Neuron (in vitro differentiated cells): Measurements from ENCODE around the gene CLN5.
"Not testable (repeated sequence)": the region's sequence is repeated elsewhere in the genome, so short reads cannot be mapped to it uniquely, and the experiment has no call there.

ENCODE experiments used
- H2AFZ ChIP-seq: one replicate; pipeline ENCODE4 v1.6.1; 2013; ENCODE audit warnings: low read depth, mild to moderate bottlenecking, inconsistent platforms, low read length, moderate library complexity
- H3K27me3 ChIP-seq: one replicate; pipeline ENCODE4 v1.6.1; 2013; ENCODE audit warnings: low read length; ENCODE audit not compliant: insufficient read depth
- H3K36me3 ChIP-seq: one replicate; pipeline ENCODE4 v1.6.1; 2013; ENCODE audit warnings: low read length; ENCODE audit not compliant: insufficient read depth
- H3K4me1 ChIP-seq: one replicate; pipeline ENCODE4 v1.6.1; 2013; ENCODE audit warnings: low read length; ENCODE audit not compliant: insufficient read depth
- H3K4me3 ChIP-seq: 2 replicates; pipeline ENCODE4 v1.5.1; 2013; ENCODE audit warnings: mild to moderate bottlenecking, low read length, moderate library complexity
- H3K9me3 ChIP-seq: one replicate; pipeline ENCODE4 v1.6.1; 2013; ENCODE audit warnings: low read length

CLN5 gene

DNA sequence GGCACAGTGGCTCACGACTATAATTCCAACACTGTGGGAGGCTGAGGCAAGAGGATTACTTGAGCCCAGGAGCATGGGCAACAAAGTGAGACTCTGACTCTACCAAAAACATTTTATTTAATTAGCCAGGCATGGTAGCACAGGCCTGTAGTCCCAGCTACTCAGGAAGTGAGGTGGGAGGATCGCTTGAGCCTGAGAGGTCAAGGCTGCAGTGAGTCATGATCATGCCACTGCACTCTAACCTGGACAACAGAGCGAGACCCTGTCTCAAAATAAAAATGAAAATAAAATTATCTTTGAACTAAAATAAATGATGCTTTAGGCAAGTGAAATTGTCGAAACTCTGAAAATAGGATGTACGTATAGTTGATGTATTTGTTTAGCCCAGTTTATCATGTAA is 8.2 kb upstream of the CLN5 start:
- peaks cover 15% of the 10 kb centered on the region for H3K27me3 ChIP-seq
- no peaks in the 10 kb centered on the region for H3K9me3 ChIP-seq
- H3K4me3 ChIP-seq = no peak overlapping the region
- no peak overlapping the region for H2AFZ ChIP-seq
- no peaks in the 10 kb centered on the region for H3K4me1 ChIP-seq
- H3K36me3 ChIP-seq = no peaks in the 10 kb centered on the region

- Histone ChIP-seq H3K36me3 (peaks cover 12% of the 10 kb centered on the region), H3K27me3 (peaks cover 3% of the 10 kb centered on the region), H3K4me3 (peak overlapping the region; percentile 91), H2AFZ (peak overlapping the region; percentile 81), H3K9me3 (no peaks in the 10 kb centered on the region), H3K4me1 (peaks cover 18% of the 10 kb centered on the region)
Observed at GRCh38 chr13:76991432-76991795, 467 bp upstream of the CLN5 start.

- no peaks in the 10 kb centered on the region for H3K9me3 ChIP-seq
- peak overlapping the region; percentile 81 for H2AFZ ChIP-seq
- H3K27me3 ChIP-seq = no peaks in the 10 kb centered on the region
Observed at GRCh38 chr13:76992548-76993001, 694 bp downstream of the CLN5 start.

DNA sequence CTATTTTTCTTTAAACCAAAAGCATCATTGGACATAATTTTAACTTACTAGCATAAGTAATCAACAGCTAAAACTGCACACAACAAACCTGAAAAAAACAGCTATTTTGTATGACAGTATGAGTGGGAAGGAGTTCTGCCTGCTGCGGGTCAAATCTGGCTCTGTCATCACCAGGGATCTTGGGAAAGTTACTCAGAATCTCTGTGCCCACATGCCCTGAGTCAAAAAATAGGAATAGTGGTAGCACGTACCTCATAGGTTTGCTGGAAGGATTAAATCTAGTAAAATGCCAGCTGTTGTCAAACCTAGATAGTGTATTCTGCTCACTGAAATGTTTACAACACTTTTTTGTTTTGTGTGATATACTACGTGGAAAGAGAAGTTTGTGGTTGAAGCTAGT is 1.1 kb downstream of the CLN5 start:
- no peaks in the 10 kb centered on the region for H3K9me3 ChIP-seq
- peak overlapping the region; percentile 81 for H2AFZ ChIP-seq
- peaks cover 24% of the 10 kb centered on the region for H3K36me3 ChIP-seq
- H3K4me3 ChIP-seq = peak overlapping the region; percentile 91
- H3K4me1 ChIP-seq = peaks cover 18% of the 10 kb centered on the region
- no peaks in the 10 kb centered on the region for H3K27me3 ChIP-seq

More at GRCh38 chr13:76992548-76993001, 694 bp downstream of the CLN5 start:
- H3K4me3 ChIP-seq = peak overlapping the region; percentile 91
- H3K4me1 ChIP-seq = peaks cover 18% of the 10 kb centered on the region
- peaks cover 19% of the 10 kb centered on the region for H3K36me3 ChIP-seq

GRCh38 chr13:76993473-76993872 is 1.6 kb downstream of the CLN5 start:
- Histone ChIP-seq H3K9me3 (no peaks in the 10 kb centered on the region), H2AFZ (no peak overlapping the region), H3K27me3 (no peaks in the 10 kb centered on the region), H3K36me3 (peaks cover 28% of the 10 kb centered on the region), H3K4me3 (peak overlapping the region; percentile 91), H3K4me1 (peaks cover 18% of the 10 kb centered on the region)

DNA sequence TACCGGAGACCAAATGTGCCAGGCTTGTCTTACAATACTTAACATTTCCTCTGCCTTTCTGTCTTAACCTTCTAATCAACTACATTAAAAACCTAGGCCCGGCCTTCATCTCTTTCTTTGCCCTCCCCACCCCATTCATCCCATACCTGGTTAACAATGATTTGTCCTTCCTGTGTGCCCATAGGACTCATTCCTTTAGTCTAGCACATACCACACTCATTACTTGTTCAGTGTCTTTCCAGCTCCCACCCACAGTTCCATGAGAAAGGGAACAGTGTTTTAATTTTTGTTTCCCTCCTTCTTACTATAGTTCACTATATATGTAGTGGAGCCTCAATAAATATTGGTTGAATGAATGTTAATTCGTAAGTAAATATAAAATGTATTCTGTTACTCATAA is 2.4 kb downstream of the CLN5 start:
- Histone ChIP-seq H3K4me1 (peaks cover 18% of the 10 kb centered on the region), H3K4me3 (no peak overlapping the region), H2AFZ (no peak overlapping the region), H3K9me3 (no peaks in the 10 kb centered on the region), H3K27me3 (no peaks in the 10 kb centered on the region), H3K36me3 (peaks cover 36% of the 10 kb centered on the region)

GRCh38 chr13:77000475-77000874 is 8.6 kb downstream of the CLN5 start:
- Histone ChIP-seq H3K4me3 (no peak overlapping the region), H3K9me3 (no peaks in the 10 kb centered on the region), H3K27me3 (no peaks in the 10 kb centered on the region), H2AFZ (no peak overlapping the region), H3K36me3 (peaks cover 74% of the 10 kb centered on the region), H3K4me1 (no peaks in the 10 kb centered on the region)

GRCh38 chr13:77001540-77001939 is 9.7 kb downstream of the CLN5 start:
- Histone ChIP-seq H3K9me3 (no peaks in the 10 kb centered on the region), H3K27me3 (no peaks in the 10 kb centered on the region), H3K36me3 (peaks cover 64% of the 10 kb centered on the region), H2AFZ (no peak overlapping the region), H3K4me1 (no peaks in the 10 kb centered on the region), H3K4me3 (no peak overlapping the region)

DNA sequence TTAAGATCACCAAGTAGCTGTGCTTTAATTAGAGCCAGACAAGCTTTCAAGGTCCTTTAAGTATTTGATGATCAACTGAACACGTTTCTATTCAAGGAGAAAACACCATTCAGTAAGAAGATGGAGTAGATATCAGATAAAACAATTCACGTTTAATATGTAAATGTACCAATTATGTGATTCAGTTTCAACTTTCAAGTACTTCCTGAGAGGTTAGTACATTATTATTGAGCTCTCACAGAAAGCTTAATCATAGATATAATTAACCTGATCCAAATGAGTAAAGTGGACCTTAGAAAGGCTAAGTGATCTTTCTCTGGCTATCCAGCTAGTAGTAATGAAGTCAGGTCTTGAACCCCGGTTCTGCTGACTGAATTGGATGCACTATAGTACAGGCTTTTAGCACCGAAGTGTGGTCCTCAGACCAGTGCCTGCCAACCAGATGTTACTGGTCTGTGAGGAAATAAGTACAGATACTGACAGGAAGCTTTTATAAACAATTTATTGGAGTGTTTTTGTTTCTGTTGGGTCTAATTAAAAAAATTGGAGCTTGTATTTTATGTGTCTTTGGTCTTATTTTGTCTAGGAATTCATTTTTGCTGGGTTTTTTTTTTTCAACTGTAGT is 10.2 kb downstream of the CLN5 start:
- H3K4me3 ChIP-seq = no peak overlapping the region
- no peak overlapping the region for H2AFZ ChIP-seq
- H3K36me3 ChIP-seq = peaks cover 65% of the 10 kb centered on the region
- H3K9me3 ChIP-seq = no peaks in the 10 kb centered on the region
- H3K4me1 ChIP-seq = no peaks in the 10 kb centered on the region
- H3K27me3 ChIP-seq = no peaks in the 10 kb centered on the region

GRCh38 chr13:77002590-77003190 is 10.8 kb downstream of the CLN5 start:
- Histone ChIP-seq H2AFZ (no peak overlapping the region), H3K27me3 (no peaks in the 10 kb centered on the region), H3K36me3 (peaks cover 68% of the 10 kb centered on the region), H3K4me1 (no peaks in the 10 kb centered on the region), H3K4me3 (no peak overlapping the region), H3K9me3 (no peaks in the 10 kb centered on the region)

DNA sequence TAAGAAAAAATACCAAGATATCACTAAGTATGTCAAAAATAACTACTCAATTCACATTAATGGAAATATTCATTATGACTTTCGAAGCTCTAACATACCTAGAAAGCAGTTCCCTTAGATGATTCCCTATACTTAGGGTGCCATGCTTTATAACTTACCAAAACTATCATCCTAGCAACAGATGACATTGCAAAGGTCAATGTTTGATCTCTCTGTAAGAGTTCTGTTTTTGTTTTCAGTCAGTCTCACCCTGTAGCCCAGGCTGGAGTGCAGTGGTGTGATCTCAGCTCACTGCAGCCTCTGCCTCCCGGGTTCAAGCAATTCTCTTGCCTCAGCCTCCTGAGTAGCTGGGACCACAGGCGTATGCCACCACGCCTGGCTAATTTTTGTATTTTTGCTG is 16.5 kb downstream of the CLN5 start:
- H3K4me3 ChIP-seq, H3K27me3 ChIP-seq, H2AFZ ChIP-seq, H3K4me1 ChIP-seq, H3K9me3 ChIP-seq: not testable (repeated sequence)
- peaks cover 63% of the 10 kb centered on the region for H3K36me3 ChIP-seq

GRCh38 chr13:77009011-77009410 is 17.1 kb downstream of the CLN5 start:
- H3K27me3 ChIP-seq = no peaks in the 10 kb centered on the region
- H3K36me3 ChIP-seq = peaks cover 63% of the 10 kb centered on the region
- H3K4me3 ChIP-seq = no peak overlapping the region

DNA sequence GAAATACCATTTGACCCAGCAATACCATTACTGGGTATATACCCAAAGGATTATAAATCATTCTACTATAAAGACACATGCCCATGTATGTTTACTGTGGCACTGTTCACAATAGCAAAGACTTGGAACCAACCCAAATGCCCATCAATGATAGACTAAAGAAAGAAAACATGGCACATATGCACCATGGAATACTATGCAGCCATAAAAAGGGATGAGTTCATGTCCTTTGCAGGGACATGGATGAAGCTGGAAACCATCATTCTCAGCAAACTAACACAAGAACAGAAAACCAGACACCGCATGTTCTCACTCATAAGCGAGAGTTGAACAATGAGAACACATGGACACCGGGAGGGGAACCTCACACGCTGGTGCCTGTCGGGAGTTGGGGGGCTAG is 17.8 kb downstream of the CLN5 start:
- H2AFZ ChIP-seq, H3K9me3 ChIP-seq, H3K27me3 ChIP-seq, H3K4me3 ChIP-seq, H3K4me1 ChIP-seq: not testable (repeated sequence)
- peaks cover 68% of the 10 kb centered on the region for H3K36me3 ChIP-seq

More at GRCh38 chr13:77009011-77009410, 17.1 kb downstream of the CLN5 start:
- Histone ChIP-seq H3K4me1 (no peaks in the 10 kb centered on the region), H3K9me3 (peaks cover 3% of the 10 kb centered on the region), H2AFZ (no peak overlapping the region)
